WTC11 (cell line): ENCODE data around the gene USP34. TPM values are rescaled to one million over a fixed set of nuclear protein-coding genes. Genes with fewer than 3 reads are reported as not detected.

ENCODE experiments used
- ATAC-seq: fragments of 200-7000 bp; cut with Tn5 transposase; 2 replicates; pipeline ENCODE4 v1.10.0; 2021; ENCODE audit warnings: mild to moderate bottlenecking, moderate library complexity
- CTCF ChIA-PET: fragments of 300-600 bp; sonication (Branson Sonifier 250); formaldehyde crosslinking; loops from one replicate; lab custom pipeline; 2021; ENCODE audit warnings: antibody characterized with exemption; lab: Charles Lee
- POLR2A ChIA-PET: fragments of 350-600 bp; sonication (Branson Sonifier 250); formaldehyde crosslinking; loops from one replicate; lab custom pipeline; 2021; ENCODE audit warnings: antibody characterized with exemption; lab: Charles Lee
- DNase-seq: peaks from one replicate; pipeline ENCODE4 v3.0.0; 2021; ENCODE audit warnings: low spot score
- H3K27ac Mint-ChIP-seq: 2 replicates; pipeline ENCODE4 v1.8.0; 2021; ENCODE audit warnings: mixed read lengths
- H3K27me3 Mint-ChIP-seq: 2 replicates; pipeline ENCODE4 v1.8.0; 2021; ENCODE audit warnings: low read depth, mild to moderate bottlenecking, moderate library complexity, mixed read lengths
- H3K36me3 Mint-ChIP-seq: 2 replicates; pipeline ENCODE4 v1.8.0; 2021; ENCODE audit warnings: mixed read lengths
- H3K4me1 Mint-ChIP-seq: 2 replicates; pipeline ENCODE4 v1.8.0; 2022; ENCODE audit warnings: mixed read lengths
- H3K4me3 Mint-ChIP-seq: 2 replicates; pipeline ENCODE4 v1.8.0; 2021; ENCODE audit warnings: mild to moderate bottlenecking, moderate library complexity, mixed read lengths
- H3K9me3 Mint-ChIP-seq: 2 replicates; pipeline ENCODE4 v1.8.0; 2021; ENCODE audit warnings: mixed read lengths
- ATF1 ChIP-seq: sonication (generic); formaldehyde crosslinking; IDR thresholded peaks from 2 replicates; pipeline ENCODE4 v1.8.1; 2023; ENCODE audit warnings: mild to moderate bottlenecking, moderate library complexity, missing genetic modification reagents
- ATF2 ChIP-seq: sonication (generic); formaldehyde crosslinking; IDR thresholded peaks from 2 replicates; pipeline ENCODE4 v1.8.1; 2022; ENCODE audit warnings: low read depth, missing genetic modification reagents, borderline replicate concordance
- ATF3 ChIP-seq: sonication (generic); formaldehyde crosslinking; conservative IDR thresholded peaks from 2 replicates; pipeline ENCODE4 v1.8.1; 2022; ENCODE audit warnings: mild to moderate bottlenecking, missing genetic modification reagents
- CDX4 ChIP-seq: fragments of 250-450 bp; sonication (Bioruptor Pico); IDR thresholded peaks from 2 replicates; pipeline ENCODE4 v1.9.0; 2021; ENCODE audit warnings: moderate library complexity, mild to moderate bottlenecking, inconsistent platforms, borderline replicate concordance
- ELF4 ChIP-seq: sonication (generic); formaldehyde crosslinking; IDR thresholded peaks from 2 replicates; pipeline ENCODE4 v1.8.1; 2022; ENCODE audit warnings: low read depth, mild to moderate bottlenecking, moderate library complexity, missing genetic modification reagents
- ERG ChIP-seq: fragments of 250-450 bp; sonication (Bioruptor Pico); IDR thresholded peaks from 2 replicates; pipeline ENCODE4 v1.8.0; 2021; ENCODE audit warnings: mild to moderate bottlenecking
- FOXJ3 ChIP-seq: sonication (generic); formaldehyde crosslinking; IDR thresholded peaks from 2 replicates; pipeline ENCODE4 v1.9.0; 2021; ENCODE audit warnings: missing genetic modification reagents, mild to moderate bottlenecking, borderline replicate concordance
- GABPB1 ChIP-seq: sonication (generic); formaldehyde crosslinking; IDR thresholded peaks from 2 replicates; pipeline ENCODE4 v1.8.1; 2023; ENCODE audit warnings: mild to moderate bottlenecking, missing genetic modification reagents
- GTF2I ChIP-seq: fragments of 250-450 bp; sonication (Bioruptor Pico); conservative IDR thresholded peaks from 2 replicates; pipeline ENCODE4 v1.4.0; 2021; ENCODE audit warnings: mild to moderate bottlenecking
- JAZF1 ChIP-seq: fragments of 250-450 bp; sonication (Bioruptor Pico); IDR thresholded peaks from 2 replicates; pipeline ENCODE4 v1.9.0; 2021; ENCODE audit warnings: moderate library complexity, mild to moderate bottlenecking, inconsistent platforms
- KAT7 ChIP-seq: sonication (generic); formaldehyde crosslinking; IDR thresholded peaks from 2 replicates; pipeline ENCODE4 v1.8.1; 2023; ENCODE audit warnings: missing genetic modification reagents, mild to moderate bottlenecking, borderline replicate concordance
- MYBL2 ChIP-seq: sonication (generic); formaldehyde crosslinking; IDR thresholded peaks from 2 replicates; pipeline ENCODE4 v1.8.1; 2023; ENCODE audit warnings: mild to moderate bottlenecking, moderate library complexity, missing genetic modification reagents
- PRDM15 ChIP-seq: sonication (generic); formaldehyde crosslinking; IDR thresholded peaks from 2 replicates; pipeline ENCODE4 v1.8.0; 2022; ENCODE audit warnings: missing genetic modification reagents
- PRRX2 ChIP-seq: fragments of 250-450 bp; sonication (Bioruptor Pico); IDR thresholded peaks from 2 replicates; pipeline ENCODE4 v1.8.0; 2021; ENCODE audit warnings: mild to moderate bottlenecking
- SMAD3 ChIP-seq: sonication (generic); formaldehyde crosslinking; IDR thresholded peaks from 2 replicates; pipeline ENCODE4 v1.8.0; 2022; ENCODE audit warnings: missing genetic modification reagents, mild to moderate bottlenecking, borderline replicate concordance
- SMAD4 ChIP-seq: sonication (generic); formaldehyde crosslinking; IDR thresholded peaks from 2 replicates; pipeline ENCODE4 v1.8.0; 2022; ENCODE audit warnings: mild to moderate bottlenecking, missing genetic modification reagents
- TEAD1 ChIP-seq: sonication (generic); formaldehyde crosslinking; IDR thresholded peaks from 2 replicates; pipeline ENCODE4 v1.8.0; 2022; ENCODE audit warnings: mild to moderate bottlenecking, missing genetic modification reagents
- ZNF232 ChIP-seq: sonication (generic); formaldehyde crosslinking; IDR thresholded peaks from 2 replicates; pipeline ENCODE4 v1.8.0; 2022; ENCODE audit warnings: mild to moderate bottlenecking, missing genetic modification reagents
- ZNF263 ChIP-seq: sonication (generic); formaldehyde crosslinking; IDR thresholded peaks from 2 replicates; pipeline ENCODE4 v1.8.1; 2022; ENCODE audit warnings: low read depth, mild to moderate bottlenecking, moderate library complexity, missing genetic modification reagents
- ZNF317 ChIP-seq: sonication (generic); formaldehyde crosslinking; IDR thresholded peaks from 2 replicates; pipeline ENCODE4 v1.8.1; 2023; ENCODE audit warnings: low read depth, mild to moderate bottlenecking, moderate library complexity, missing genetic modification reagents, borderline replicate concordance
- ZNF671 ChIP-seq: fragments of 250-450 bp; sonication (Bioruptor Pico); IDR thresholded peaks from 2 replicates; pipeline ENCODE4 v1.8.0; 2021; ENCODE audit warnings: mild to moderate bottlenecking
- total RNA-seq: library from RNA; stranded (reverse); gene quantifications from 3 replicates; pipeline ENCODE4 v1.2.3, GENCODE V29; 2021
- TF ChIP-seq, protein P1 (sequence below): sonication (generic); formaldehyde crosslinking; IDR thresholded peaks from 2 replicates; pipeline ENCODE4 v1.8.0; 2023; ENCODE audit warnings: missing genetic modification reagents

The USP34 gene
- total RNA-seq, 1 experiment from 2014 or later = 92.3 TPM

- TF ChIP-seq ERG (CRISPR knock-in tag) = no peak
- TF ChIP-seq PRRX2 (CRISPR knock-in tag) = no peak
- no peak for TF ChIP-seq ZNF232 (CRISPR knock-in tag)
- no peak for TF ChIP-seq ELF4 (CRISPR knock-in tag)
- no peak for TF ChIP-seq MYBL2
- TF ChIP-seq PRDM15 = no peak
- TF ChIP-seq ZNF671 (CRISPR knock-in tag) = no peak
- TF ChIP-seq ATF2 = no peak
- no peak for TF ChIP-seq ZNF317 (CRISPR knock-in tag)
- no peak for TF ChIP-seq SMAD3
- TF ChIP-seq, protein P1, sequence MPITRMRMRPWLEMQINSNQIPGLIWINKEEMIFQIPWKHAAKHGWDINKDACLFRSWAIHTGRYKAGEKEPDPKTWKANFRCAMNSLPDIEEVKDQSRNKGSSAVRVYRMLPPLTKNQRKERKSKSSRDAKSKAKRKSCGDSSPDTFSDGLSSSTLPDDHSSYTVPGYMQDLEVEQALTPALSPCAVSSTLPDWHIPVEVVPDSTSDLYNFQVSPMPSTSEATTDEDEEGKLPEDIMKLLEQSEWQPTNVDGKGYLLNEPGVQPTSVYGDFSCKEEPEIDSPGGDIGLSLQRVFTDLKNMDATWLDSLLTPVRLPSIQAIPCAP (CRISPR knock-in tag) = no peak
- TF ChIP-seq JAZF1 (CRISPR knock-in tag) = no peak
Measured at GRCh38 chr2:61338447-61338846, 132.4 kb downstream of the USP34 start (continued).

- H3K4me1 Mint-ChIP-seq = no peaks in the 10 kb centered on the region
- no peak overlapping the region for H3K27ac Mint-ChIP-seq
- H3K36me3 Mint-ChIP-seq = peaks cover 27% of the 10 kb centered on the region
- DNase-seq (no peak), ATAC-seq (no peak; the same call in 1 of the 2 replicates)
- no peak overlapping the region for H3K4me3 Mint-ChIP-seq
- POLR2A ChIA-PET = no interaction called here
- H3K27me3 Mint-ChIP-seq = no peaks in the 10 kb centered on the region
- CTCF ChIA-PET = no interaction called here
- no peak for TF ChIP-seq SMAD4 (CRISPR knock-in tag)
- TF ChIP-seq ATF2 = no peak
- TF ChIP-seq ZNF263 (CRISPR knock-in tag) = no peak
- TF ChIP-seq, all 79 proteins: peak for 0
- H3K9me3 Mint-ChIP-seq = no peaks in the 10 kb centered on the region
Measured at GRCh38 chr2:61335187-61335586, 135.7 kb downstream of the USP34 start.

GRCh38 chr2:61334466-61334865, 136.4 kb downstream of the USP34 start:
- Mint-ChIP-seq H3K36me3 (peaks cover 28% of the 10 kb centered on the region), H3K27me3 (no peaks in the 10 kb centered on the region), H3K9me3 (no peaks in the 10 kb centered on the region), H3K27ac (peak overlapping the region; percentile 41; the same call in 1 of the 2 replicates), H3K4me3 (no peak overlapping the region), H3K4me1 (no peaks in the 10 kb centered on the region)
- CTCF ChIA-PET = no interaction called here
- ATAC-seq (no peak), DNase-seq (no peak)
- POLR2A ChIA-PET = no interaction called here
- TF ChIP-seq ATF1 (CRISPR knock-in tag) (no peak), ZNF232 (CRISPR knock-in tag) (no peak), ELF4 (CRISPR knock-in tag) (no peak), TEAD1 (CRISPR knock-in tag) (no peak), GTF2I (CRISPR knock-in tag) (no peak), ERG (CRISPR knock-in tag) (no peak), CDX4 (CRISPR knock-in tag) (no peak), ATF3 (CRISPR knock-in tag) (no peak), SMAD3 (no peak), KAT7 (CRISPR knock-in tag) (no peak), GABPB1 (no peak), FOXJ3 (CRISPR knock-in tag) (no peak)
- TF ChIP-seq, protein P1 (CRISPR knock-in tag) = no peak
